Amygdala (tissue), 56 donors: ENCODE results near the gene ALOX15.
"Not testable (repeated sequence)": the region's sequence is repeated elsewhere in the genome, so short reads cannot be mapped to it uniquely, and the experiment has no call there.

Experiments
- DNase-seq, 56 donors: peaks; one replicate each; lab custom pipeline; 2025; lab: John Stamatoyannopoulos, UW

ALOX15 gene

DNA sequence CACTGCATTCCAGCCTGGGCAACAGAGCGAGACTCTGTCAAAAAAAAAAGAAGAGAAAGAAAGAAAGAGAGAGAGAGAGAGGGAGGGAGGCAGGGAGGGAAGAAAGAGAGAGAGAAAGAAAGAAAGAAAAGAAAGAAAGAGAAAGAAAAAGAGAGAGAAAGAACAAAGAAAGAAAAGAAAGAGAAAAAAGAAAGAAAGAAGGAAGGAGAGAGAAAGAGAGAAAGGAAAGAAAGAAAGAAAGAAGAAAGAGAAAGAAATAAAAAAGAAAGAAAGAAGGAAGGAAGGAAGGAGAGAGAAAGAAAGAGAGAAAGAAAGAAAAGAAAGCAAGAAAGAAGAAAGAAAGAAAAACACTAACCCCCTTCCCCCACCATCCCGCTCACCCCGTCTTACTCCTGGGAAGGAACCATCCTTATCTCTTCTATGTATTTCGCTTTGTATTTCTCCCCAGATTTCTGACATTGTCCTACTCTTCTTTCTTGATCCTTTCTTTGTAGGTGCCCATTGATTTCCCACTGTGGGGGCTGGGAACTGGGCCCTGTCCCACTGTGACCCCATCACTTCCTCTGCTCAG is 20.9 kb downstream of the ALOX15 start:
- DNase-seq: no peak

DNA sequence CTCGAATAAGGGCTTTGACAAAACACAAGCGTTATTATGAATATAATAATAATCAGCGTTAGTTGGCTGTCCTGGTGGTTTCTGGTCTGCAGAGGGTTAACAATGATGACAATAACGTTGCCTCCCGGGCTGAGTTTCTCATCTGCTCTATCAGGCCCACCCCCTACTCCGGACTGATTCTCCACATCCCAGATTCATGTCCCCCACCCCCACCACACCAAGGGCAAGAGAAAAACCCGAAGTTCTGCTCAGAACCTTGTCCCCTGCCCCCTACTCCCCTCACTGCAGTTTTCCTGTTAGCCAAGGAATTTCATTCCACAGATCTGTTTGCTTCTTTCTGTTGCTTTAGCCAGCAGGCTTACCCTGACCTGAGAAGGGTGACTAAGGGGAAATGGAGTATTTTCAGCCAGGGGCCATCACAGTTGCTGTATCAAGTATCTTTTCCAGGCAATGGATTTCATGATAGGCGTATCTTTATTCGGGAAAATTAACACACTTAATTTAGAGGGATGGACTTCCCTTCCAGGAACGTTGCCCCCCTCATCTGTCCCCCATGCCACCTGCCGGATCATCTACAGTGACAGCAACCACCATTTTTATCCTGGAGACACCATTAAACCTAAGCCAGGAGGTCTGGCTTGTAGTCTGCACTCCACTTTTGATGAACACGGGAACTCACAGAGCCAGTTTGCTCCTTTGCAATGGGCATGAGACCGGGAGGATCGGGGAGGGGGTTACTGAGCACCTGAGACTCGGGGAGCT is 23.7 kb downstream of the ALOX15 start:
- DNase-seq: no peak

DNA sequence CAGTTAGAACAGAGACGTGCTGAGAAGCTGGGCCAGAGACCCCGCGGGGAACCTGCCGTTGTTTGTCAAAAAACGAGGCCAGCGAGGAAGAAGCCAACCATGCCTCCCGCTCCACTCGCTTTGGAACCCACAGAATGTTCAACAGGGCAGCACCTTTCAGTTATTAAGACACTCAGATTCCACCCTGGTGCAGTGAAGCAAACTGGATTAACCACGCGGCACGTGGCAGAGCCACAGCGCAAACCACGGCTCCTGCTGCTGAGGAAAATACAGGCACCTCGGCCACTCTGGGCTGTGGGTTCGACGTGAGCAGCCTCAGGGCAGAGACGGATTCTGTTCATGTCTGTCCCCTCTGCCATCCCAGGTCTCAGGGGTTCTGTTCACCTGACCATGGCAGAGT is 24.4 kb downstream of the ALOX15 start:
- DNase-seq: no peak

DNA sequence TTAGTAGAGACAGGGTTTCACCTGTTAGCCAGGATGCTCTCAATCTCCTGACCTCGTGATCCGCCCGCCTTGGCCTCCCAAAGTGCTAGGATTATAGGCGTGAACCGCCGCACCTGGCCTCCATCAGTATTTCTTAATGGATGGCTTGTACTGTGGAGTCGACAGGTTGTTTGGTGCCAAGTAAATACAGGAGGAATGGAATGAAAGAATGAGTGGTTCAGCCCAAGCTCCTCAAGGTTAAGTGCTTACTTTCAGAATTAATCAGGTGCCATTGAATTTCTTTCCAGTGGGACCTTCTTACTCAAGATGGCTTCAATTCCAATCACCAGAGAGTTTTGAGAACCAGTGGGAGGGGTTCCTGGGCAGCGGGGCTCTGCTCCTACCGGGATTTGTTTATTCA is 25.0 kb downstream of the ALOX15 start:
- DNase-seq: no peak

DNA sequence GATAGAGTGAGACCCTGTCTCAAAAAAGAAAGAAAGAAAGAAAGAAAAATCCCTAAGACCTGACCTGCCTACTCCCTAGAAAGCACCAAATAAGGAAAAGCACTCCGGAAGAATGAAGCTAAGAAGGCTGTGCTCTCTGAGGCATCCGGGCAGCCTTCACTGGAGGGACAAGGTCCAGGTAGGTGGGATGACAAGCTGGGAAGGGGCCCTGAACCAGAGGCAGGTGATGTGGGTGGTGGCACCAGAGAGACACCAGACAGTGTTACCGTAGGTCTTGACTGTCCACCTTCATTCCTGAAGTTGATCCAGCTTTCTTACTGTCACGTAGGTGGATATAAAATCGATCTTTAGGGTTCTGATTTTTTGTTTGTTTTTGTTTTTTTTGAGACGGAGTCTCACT is 30.8 kb downstream of the ALOX15 start:
- no peak for DNase-seq

DNA sequence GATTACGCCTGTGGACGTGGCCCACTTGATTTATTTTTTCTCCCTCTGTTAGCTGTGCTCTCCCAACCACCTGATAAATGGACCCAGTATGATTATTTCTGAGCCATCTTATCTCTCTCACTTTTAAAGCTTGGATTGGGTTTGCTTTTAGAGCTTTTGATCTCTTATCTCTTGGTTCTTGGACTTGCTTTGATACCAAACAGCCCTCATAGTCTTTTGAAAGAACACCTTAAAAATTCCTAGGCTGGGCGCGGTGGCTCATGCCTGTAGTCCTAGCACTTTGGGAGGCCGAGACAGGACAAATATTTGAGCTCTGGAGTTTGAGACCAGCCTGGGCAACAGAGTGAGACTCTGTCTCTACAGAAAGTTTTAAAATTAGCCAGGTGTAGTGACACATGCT is 31.3 kb downstream of the ALOX15 start:
- DNase-seq: no peak

DNA sequence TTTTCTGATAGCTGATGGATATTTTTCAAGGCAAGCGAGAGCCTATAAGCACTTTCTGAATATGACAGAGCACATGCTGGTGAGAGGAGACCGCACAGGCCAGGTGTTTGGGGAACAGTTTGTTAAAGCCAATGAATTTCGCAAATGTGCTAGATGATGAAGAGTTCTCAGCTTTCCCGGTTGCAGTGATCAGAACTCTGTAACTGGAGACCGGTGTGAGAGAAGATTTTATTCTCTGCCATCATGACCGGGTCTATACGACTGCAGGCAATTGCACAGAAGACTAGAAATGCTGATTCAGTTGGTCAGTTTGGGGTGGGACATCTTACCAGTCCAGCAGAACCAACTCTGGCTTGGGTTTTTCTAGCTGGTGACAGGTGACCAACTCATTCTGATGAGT is 31.7 kb downstream of the ALOX15 start:
- no peak for DNase-seq

DNA sequence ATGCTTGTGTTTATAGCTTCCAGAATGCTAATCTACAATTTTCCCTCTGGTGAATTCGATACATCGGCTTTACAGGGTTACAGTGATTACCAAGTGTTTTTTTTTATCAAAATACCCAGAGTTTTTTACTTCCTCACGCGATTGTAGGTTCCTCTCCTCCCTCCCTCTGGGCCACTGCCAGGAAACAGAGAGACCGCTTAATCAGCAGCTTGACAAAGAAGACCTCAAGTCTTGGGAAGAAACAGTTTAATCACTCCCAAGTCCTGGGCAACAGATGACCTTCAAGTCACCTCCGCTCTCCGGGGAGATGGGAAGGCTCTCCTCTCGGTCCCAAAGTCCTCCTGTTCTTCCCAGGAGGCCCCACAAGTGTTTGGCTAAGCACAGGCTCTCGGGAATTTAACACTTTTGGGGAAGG is 33.7 kb downstream of the ALOX15 start:
- peak in 14 of 56 donors; percentile 2 to 51 (median 28) for DNase-seq

DNA sequence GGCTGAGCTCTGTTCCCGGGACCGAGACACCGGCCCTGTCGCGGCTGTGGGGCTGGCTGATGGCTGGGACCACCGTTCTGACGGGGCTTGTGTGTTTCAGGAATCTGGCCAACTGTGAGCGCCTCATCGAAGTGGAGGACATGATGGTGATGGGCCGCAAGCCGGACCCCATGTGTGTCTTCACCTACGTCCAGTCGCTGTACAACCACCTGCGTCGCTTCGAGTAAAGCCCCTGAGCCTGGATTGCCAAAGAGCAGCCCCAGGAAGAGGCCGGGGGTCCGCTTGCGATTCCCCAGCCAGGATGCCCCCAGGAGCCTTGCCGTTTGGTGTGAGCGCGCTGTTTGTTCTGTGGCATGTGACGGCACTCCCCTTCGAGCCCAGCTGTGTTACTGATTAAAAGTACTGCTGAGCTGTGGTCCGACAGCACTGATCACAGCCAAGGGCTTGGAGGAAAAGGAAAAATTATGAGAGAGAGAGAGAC is 34.2 kb downstream of the ALOX15 start:
- DNase-seq: no peak

DNA sequence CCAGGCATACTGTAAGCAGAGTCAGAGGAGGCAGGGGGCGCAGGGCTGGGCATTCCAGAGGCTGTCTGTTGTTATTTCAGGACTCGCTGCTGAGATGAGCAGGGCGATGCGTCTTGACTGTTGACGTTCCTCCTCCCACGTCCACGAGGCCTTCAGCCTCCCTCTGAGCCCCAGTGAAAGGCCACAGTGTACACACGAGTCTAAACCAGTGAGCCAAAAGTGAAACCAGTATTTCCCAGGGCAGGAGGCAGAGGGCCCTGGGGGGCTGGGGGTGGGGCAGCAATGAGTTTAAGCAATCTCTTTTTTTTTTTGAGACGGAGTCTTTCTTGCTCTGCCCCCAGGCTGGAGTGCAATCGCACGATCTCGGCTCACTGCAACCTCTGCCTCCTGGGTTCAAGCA is 35.7 kb downstream of the ALOX15 start:
- DNase-seq: peak in 4 of 56 donors; percentile 15 to 27 (median 16)

DNA sequence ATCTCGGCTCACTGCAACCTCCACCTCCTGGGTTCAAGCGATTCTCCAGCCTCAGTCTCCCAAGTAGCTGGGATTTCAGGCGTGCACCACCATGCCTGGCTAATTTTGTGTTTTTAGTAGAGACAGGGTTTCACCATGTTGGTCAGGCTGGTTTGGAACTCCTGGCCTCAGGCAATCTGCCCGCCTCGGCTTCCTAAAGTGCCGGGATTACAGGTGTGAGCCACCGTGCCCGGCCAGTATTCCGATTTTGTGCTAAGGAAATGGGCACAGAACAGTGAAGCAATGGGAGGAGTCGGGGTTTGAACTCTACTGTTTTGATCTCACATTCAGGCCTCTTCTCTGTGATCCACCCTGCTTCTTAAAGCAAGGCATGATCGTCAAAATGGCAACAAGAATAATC is 36.7 kb downstream of the ALOX15 start:
- DNase-seq: not testable (repeated sequence)

DNA sequence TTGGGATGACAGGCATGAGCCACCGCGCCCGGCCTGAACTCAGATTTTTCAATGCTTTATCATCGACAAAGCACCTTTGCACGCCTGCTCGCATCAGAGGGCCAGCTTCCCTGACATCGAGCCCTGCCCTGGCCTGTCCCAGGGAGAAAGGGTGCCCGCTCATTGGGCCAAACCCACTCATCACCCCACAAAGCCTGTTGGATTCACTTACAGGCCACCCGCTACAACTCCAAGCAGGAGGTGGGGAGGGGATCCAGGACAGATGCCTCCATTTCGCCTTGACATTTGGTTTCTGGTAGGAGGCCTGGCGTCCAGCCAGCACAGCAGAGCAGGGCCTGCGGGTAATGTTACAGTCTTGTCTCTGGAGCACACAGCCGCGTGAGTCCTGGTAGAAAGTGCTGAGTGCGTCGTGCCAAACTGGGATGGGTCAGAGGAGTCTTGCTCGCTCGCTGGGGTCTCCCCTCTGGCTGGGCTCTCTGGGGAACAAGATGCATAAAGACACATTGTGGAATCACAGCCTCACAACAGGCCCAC is 37.3 kb downstream of the ALOX15 start:
- DNase-seq: peak in 2 of 56 donors; percentile 11 to 18

DNA sequence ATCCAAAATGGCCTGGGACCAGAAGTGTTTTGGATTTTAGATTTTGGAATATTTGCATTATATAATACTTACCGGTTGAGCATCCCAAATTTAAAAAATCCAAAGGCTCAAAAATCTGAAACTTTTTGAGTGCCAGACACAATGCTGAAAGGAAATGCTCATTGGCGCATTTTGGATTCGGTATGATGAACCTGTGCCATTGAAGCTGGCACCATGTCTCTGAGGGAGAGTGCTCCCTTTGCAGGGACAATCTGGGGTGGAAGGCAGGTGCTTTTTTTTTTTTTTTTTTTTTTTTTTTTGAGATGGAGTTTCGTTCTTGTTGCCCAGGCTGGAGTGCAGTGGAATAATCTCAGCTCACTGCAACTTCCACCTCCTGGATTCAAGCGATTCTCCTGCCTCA is 39.4 kb downstream of the ALOX15 start:
- no peak for DNase-seq

DNA sequence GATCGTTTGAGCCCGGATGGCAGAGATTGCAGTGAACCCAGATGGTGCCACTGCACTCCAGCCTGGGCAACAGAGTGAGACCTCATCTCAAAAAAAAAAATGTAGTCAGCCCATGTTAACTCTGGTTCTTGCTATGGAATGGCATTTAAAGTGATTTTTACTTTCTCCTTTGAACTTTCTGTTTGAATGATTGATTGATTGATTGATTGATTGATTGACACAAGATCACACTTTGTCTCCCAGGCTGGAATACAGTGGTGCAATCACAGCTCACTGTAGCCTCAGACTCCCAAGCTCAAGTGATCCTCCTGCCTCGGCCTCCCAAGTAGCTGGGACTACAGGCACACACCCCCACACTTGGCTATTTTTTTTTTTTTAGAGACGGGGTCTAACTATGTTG is 40.2 kb downstream of the ALOX15 start:
- no peak for DNase-seq

DNA sequence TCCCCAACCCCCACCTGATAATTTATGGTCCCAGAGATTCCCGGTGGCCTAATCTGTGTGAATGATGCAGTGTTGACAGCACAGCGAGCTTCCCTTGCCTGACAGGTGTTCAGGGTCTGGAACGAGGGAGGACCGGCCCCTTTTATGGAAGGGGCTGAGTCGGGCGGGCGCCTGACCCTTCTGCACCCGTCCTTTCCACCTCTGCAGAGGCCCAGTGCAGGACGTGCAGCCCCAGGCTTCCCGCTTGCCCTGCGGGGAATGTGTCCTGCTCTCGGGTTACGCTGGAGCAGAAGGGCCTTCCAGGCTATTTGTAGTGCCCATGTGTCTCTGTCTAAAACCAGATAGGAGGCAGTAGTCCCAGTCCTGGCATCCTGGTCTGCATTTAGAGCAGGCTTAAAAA is 40.9 kb downstream of the ALOX15 start:
- DNase-seq: no peak

DNA sequence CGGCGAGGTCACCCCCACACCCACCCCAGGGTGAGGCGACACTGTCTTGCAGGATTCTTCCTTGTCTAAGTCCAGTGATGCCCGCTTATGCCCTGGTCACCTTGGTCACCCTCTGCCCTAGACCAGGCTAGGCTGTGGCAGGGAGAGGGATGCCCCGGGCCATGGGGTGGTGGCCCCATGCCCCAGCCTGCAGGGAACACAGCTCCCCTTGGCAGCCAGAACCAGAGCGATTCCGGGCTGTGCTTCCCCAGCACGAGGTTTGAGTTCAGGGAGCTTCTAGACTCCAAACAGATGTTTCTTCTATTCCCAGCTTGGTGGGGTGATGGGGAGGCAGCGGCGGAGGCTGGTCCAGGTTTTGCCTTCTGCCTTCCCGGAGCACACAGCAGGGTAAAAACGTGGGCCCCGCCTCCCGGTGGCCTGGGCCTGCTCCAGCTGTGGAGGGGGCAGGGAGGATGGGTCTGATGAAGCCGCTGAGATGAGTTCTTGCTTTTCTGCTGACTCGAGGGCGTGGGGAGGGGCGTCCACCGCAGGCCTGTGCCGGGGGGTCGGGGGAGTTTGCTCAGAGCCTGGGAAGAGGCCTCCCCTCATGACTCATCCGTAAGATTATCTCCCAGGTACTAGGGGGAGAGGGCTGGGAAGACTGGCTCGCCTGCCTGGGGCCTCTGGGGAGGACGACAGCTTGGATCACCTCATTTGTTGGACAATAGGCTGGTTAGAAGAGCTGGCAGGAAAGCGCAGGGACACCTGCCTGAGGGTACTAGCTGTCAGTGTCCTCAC is 41.8 kb downstream of the ALOX15 start:
- DNase-seq: no peak

DNA sequence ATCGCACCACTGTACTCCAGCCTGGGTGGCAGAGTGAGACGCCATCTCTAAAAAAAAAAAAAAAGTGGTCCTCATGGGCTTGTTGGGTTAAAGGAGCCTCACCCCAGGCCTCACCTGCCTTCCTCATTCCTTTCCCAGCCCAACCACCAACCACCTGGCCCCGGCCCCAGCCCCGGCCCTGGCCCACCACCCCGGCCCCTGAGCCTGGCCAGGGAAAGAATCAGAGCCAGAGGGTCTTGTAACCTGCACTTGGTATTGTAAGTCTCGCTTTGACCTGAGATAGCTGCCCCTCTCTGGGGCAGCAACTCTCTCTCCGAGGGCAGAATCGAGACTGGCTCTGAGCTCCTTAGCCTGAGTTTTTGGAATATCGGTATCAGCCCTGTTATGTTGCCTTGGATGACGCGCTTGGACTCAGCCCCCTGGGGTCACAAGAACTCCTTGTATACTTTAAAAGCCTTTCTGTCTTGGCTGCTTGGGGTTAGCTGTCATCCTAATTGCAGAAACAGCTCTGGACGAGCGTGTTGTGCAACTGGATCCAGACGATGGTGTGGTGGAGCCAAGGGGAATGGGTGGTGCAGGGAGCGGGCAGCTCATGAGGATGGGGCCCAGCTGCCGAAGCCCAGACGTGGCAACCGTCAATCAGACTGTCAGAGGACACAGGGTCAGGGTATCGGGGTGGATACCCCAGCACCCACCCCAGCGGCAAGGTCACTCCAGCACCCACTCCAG is 42.5 kb downstream of the ALOX15 start:
- no peak for DNase-seq

DNA sequence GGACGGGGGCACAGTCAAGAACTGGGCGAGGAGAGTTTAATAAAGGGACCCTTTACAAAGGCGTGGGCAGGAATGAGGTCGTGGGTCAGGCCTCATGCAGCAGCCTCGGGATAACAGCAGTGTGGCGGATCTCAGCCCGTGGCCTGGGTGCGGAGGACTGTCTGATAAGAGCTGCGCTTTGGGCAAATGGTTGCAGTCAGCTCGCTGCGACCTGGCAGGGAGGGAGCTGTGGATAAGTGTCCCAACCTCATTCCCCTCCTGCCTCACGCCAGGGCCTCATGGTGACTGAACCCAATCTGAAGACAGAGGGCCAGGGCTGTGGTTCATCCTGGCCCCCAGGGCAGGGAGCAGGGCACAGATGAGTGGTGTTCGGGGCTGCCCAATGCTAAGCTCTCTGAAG is 43.5 kb downstream of the ALOX15 start:
- no peak for DNase-seq

DNA sequence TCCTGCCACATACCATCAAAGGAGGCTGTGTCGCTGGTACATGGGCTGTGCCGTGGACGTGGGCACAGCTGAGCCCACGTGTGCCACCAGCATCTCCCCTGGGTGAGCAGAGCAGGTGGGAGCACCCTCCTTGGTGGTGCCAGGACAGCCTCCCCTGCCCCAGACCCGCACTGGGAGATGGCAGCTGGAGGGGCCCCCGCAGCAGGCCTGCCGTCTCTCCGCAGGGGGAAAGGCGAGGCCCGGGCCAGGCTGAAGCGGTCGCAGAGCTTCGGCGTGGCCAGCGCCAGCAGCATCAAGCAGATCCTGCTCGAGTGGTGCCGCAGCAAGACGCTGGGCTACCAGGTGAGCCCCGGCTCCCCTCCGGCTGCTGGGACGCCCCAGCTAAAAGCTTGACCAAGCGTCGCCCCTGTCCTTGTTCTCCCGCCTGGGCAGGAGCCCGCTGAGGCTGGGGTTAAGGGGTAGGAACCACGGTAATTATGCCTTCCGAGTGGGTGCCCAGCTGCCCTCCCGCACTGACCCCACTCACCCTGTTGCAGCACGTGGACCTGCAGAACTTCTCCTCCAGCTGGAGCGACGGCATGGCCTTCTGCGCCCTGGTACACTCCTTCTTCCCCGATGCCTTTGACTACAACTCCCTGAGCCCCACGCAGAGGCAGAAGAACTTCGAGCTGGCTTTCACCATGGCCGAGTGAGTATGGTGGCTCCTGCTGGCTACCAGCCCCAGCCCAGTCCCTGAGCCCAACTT is 44.7 kb downstream of the ALOX15 start:
- no peak for DNase-seq
